Mammary epithelial cell (primary cell): Measurements from ENCODE around the gene ALOXE3.

ENCODE experiments used
- CTCF ChIP-seq, 2 donors: IDR thresholded peaks in 1 of 2; conservative IDR thresholded peaks in 1 of 2; 2 replicates each; pipeline ENCODE4 v1.5.1; 2011 to 2012; ENCODE audit warnings: inconsistent platforms in 2 of 2, low read length in 2 of 2, mild to moderate bottlenecking in 2 of 2, control low read depth in 1 of 2, low read depth in 1 of 2; ENCODE audit not compliant: insufficient read depth in 1 of 2; ENCODE audit errors: extremely low read depth in 1 of 2
- EZH2 ChIP-seq: IDR thresholded peaks from 2 replicates; pipeline ENCODE4 v1.6.1; 2012; ENCODE audit warnings: low read length, inconsistent platforms, borderline replicate concordance

DNA sequence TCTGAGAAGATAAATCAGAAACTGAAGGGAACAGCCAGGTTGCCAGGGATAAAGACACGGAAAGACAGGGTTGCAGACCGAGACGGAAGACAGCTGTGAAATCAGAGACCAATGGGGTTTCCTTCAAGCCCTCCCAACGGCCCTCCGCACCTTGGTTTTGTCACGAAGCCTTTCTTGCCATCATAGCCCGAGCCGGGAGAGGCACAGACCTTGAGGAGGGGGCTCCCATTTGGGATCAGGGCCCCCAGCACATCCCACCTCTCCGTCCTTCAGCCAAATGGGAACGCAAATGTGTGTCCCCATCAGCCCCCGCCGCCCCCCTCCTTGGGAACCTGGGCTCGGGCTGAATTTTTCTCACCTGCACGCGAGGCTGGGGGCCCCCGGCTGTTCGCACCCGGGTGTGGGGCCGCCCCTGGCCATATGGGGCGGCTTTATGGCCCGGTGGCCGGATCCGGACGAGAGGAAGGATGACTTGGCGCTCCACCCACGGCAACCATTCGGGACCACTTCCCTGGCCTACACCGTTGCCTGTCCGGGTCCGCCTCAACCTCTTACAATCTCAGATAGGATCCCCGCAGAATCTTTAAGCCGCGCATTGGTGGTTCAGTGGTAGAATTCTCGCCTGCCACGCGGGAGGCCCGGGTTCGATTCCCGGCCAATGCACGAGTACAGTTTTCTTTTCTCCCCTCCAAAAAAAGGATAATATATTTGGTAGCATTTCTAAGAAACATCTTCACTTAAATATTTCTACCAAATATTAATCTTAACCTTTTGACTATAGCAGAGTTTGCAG is 7.0 kb upstream of the ALOXE3 start:
- no peak for TF ChIP-seq CTCF (conservative IDR thresholded peaks at IDR 0.05 in 1 of 2, IDR thresholded peaks at IDR 0.05 in 1 of 2; ENCODE audit: extremely low read depth in 1 of 2, insufficient read depth in 1 of 2, low read depth in 1 of 2, low read length in 2 of 2)
- no peak for TF ChIP-seq EZH2
